ENCODE data around the gene DTX1. TPM values are rescaled to one million over a fixed set of nuclear protein-coding genes. Genes with fewer than 3 reads are reported as not detected.

The DTX1 gene
- total RNA-seq, 4 donors from 2014 or later: 0.49 to 1.1 (median 0.77) TPM

GRCh38 chr12:113016796-113017195 lies 39.7 kb upstream of the DTX1 start:
- in situ Hi-C loops (cut with MboI; ENCODE audit: low sequenced_read_pairs in 4 of 4) (no loop called here), intact Hi-C loops (cut with DNase I; ENCODE audit: low total_unique reads) (no loop called here)
- Histone ChIP-seq H3K4me1 (no peaks in the 10 kb centered on the region), H3K36me3 (no peaks in the 10 kb centered on the region), H3K4me3 (no peak overlapping the region), H3K27ac (no peak overlapping the region), H3K27me3 (no peaks in the 10 kb centered on the region), H3K9me3 (no peaks in the 10 kb centered on the region)
- ATAC-seq: no peak
- TF ChIP-seq CTCF (IDR thresholded peaks at IDR 0.05 in 4 of 5, conservative IDR thresholded peaks at IDR 0.05 in 1 of 5) (no peak), POLR2A (IDR thresholded peaks at IDR 0.05) (no peak)
- DNase-seq: no peak

- no peaks in the 10 kb centered on the region for H3K4me1 ChIP-seq
- H3K27me3 ChIP-seq: no peaks in the 10 kb centered on the region
- no peaks in the 10 kb centered on the region for H3K9me3 ChIP-seq
- no peak overlapping the region for H3K27ac ChIP-seq
- in situ Hi-C loops (cut with MboI; ENCODE audit: low sequenced_read_pairs in 4 of 4) (no loop called here), intact Hi-C loops (cut with DNase I; ENCODE audit: low total_unique reads) (no loop called here)
- H3K4me3 ChIP-seq: no peak overlapping the region
- no peak for DNase-seq
- no peak for ATAC-seq
- H3K36me3 ChIP-seq: no peaks in the 10 kb centered on the region
- TF ChIP-seq CTCF (IDR thresholded peaks at IDR 0.05 in 4 of 5, conservative IDR thresholded peaks at IDR 0.05 in 1 of 5): no peak
- TF ChIP-seq POLR2A (IDR thresholded peaks at IDR 0.05): no peak
These were observed 37.5 kb upstream of the DTX1 start for GRCh38 chr12:113019025-113019424.

- Histone ChIP-seq H3K36me3 (no peaks in the 10 kb centered on the region), H3K27me3 (no peaks in the 10 kb centered on the region), H3K4me1 (no peaks in the 10 kb centered on the region), H3K9me3 (no peaks in the 10 kb centered on the region), H3K27ac (no peak overlapping the region), H3K4me3 (no peak overlapping the region)
- in situ Hi-C loops (cut with MboI; ENCODE audit: low sequenced_read_pairs in 4 of 4): no loop called here
- DNase-seq (no peak), ATAC-seq (no peak)
- intact Hi-C loops (cut with DNase I; ENCODE audit: low total_unique reads): no loop called here
- no peak for TF ChIP-seq POLR2A (IDR thresholded peaks at IDR 0.05)
- TF ChIP-seq CTCF (IDR thresholded peaks at IDR 0.05 in 4 of 5, conservative IDR thresholded peaks at IDR 0.05 in 1 of 5): no peak
These were observed 35.0 kb upstream of the DTX1 start for GRCh38 chr12:113021500-113021899.

GRCh38 chr12:113022563-113023297 lies 33.8 kb upstream of the DTX1 start:
- no peaks in the 10 kb centered on the region for H3K9me3 ChIP-seq
- no peaks in the 10 kb centered on the region for H3K36me3 ChIP-seq
- DNase-seq (no peak), ATAC-seq (no peak)
- no peak overlapping the region for H3K4me3 ChIP-seq
- H3K27me3 ChIP-seq: no peaks in the 10 kb centered on the region
- intact Hi-C loops (cut with DNase I; ENCODE audit: low total_unique reads) (no loop called here), in situ Hi-C loops (cut with MboI; ENCODE audit: low sequenced_read_pairs in 4 of 4) (no loop called here)
- H3K27ac ChIP-seq: no peak overlapping the region
- TF ChIP-seq CTCF (IDR thresholded peaks at IDR 0.05 in 4 of 5, conservative IDR thresholded peaks at IDR 0.05 in 1 of 5) (no peak), POLR2A (IDR thresholded peaks at IDR 0.05) (no peak)
- H3K4me1 ChIP-seq: no peaks in the 10 kb centered on the region

GRCh38 chr12:113027726-113028125 lies 28.8 kb upstream of the DTX1 start:
- no peak overlapping the region for H3K4me3 ChIP-seq
- H3K27ac ChIP-seq: no peak overlapping the region
- intact Hi-C loops (cut with DNase I; ENCODE audit: low total_unique reads) (no loop called here), in situ Hi-C loops (cut with MboI; ENCODE audit: low sequenced_read_pairs in 4 of 4) (no loop called here)
- no peak for ATAC-seq
- H3K4me1 ChIP-seq: no peaks in the 10 kb centered on the region
- H3K27me3 ChIP-seq: no peaks in the 10 kb centered on the region
- H3K36me3 ChIP-seq: no peaks in the 10 kb centered on the region
- TF ChIP-seq POLR2A (IDR thresholded peaks at IDR 0.05) (no peak), CTCF (IDR thresholded peaks at IDR 0.05 in 4 of 5, conservative IDR thresholded peaks at IDR 0.05 in 1 of 5) (no peak)
- no peak for DNase-seq
- H3K9me3 ChIP-seq: no peaks in the 10 kb centered on the region
